WTC11 (cell line): ENCODE measurements around the gene ARHGAP35. TPM values are rescaled to one million over a fixed set of nuclear protein-coding genes. Genes with fewer than 3 reads are reported as not detected.

Experiments
- ATAC-seq: fragments of 200-7000 bp; cut with Tn5 transposase; 2 replicates; pipeline ENCODE4 v1.10.0; 2021; ENCODE audit warnings: mild to moderate bottlenecking, moderate library complexity
- CTCF ChIA-PET: fragments of 300-600 bp; sonication (Branson Sonifier 250); formaldehyde crosslinking; loops from one replicate; lab custom pipeline; 2021; ENCODE audit warnings: antibody characterized with exemption; lab: Charles Lee
- POLR2A ChIA-PET: fragments of 350-600 bp; sonication (Branson Sonifier 250); formaldehyde crosslinking; loops from one replicate; lab custom pipeline; 2021; ENCODE audit warnings: antibody characterized with exemption; lab: Charles Lee
- DNase-seq: peaks from one replicate; pipeline ENCODE4 v3.0.0; 2021; ENCODE audit warnings: low spot score
- H3K27ac Mint-ChIP-seq: 2 replicates; pipeline ENCODE4 v1.8.0; 2021; ENCODE audit warnings: mixed read lengths
- H3K27me3 Mint-ChIP-seq: 2 replicates; pipeline ENCODE4 v1.8.0; 2021; ENCODE audit warnings: low read depth, mild to moderate bottlenecking, moderate library complexity, mixed read lengths
- H3K36me3 Mint-ChIP-seq: 2 replicates; pipeline ENCODE4 v1.8.0; 2021; ENCODE audit warnings: mixed read lengths
- H3K4me1 Mint-ChIP-seq: 2 replicates; pipeline ENCODE4 v1.8.0; 2022; ENCODE audit warnings: mixed read lengths
- H3K4me3 Mint-ChIP-seq: 2 replicates; pipeline ENCODE4 v1.8.0; 2021; ENCODE audit warnings: mild to moderate bottlenecking, moderate library complexity, mixed read lengths
- H3K9me3 Mint-ChIP-seq: 2 replicates; pipeline ENCODE4 v1.8.0; 2021; ENCODE audit warnings: mixed read lengths
- CREM ChIP-seq: sonication (generic); formaldehyde crosslinking; IDR thresholded peaks from 2 replicates; pipeline ENCODE4 v1.8.1; 2022; ENCODE audit warnings: mild to moderate bottlenecking, missing genetic modification reagents, moderate library complexity
- ELF4 ChIP-seq: sonication (generic); formaldehyde crosslinking; IDR thresholded peaks from 2 replicates; pipeline ENCODE4 v1.8.1; 2022; ENCODE audit warnings: low read depth, mild to moderate bottlenecking, moderate library complexity, missing genetic modification reagents
- ESRRA ChIP-seq: sonication (generic); formaldehyde crosslinking; IDR thresholded peaks from 2 replicates; pipeline ENCODE4 v1.8.1; 2022; ENCODE audit warnings: mild to moderate bottlenecking, missing genetic modification reagents, borderline replicate concordance
- ETV6 ChIP-seq: sonication (generic); formaldehyde crosslinking; IDR thresholded peaks from 2 replicates; pipeline ENCODE4 v1.8.1; 2022; ENCODE audit warnings: mild to moderate bottlenecking, missing genetic modification reagents
- FOXP1 ChIP-seq: sonication (generic); formaldehyde crosslinking; IDR thresholded peaks from 2 replicates; pipeline ENCODE4 v1.8.0; 2022; ENCODE audit warnings: missing genetic modification reagents, mild to moderate bottlenecking, moderate library complexity, borderline replicate concordance
- JUN ChIP-seq: sonication (generic); formaldehyde crosslinking; IDR thresholded peaks from 2 replicates; pipeline ENCODE4 v1.8.0; 2023; ENCODE audit warnings: mild to moderate bottlenecking, missing genetic modification reagents
- KAT7 ChIP-seq: sonication (generic); formaldehyde crosslinking; IDR thresholded peaks from 2 replicates; pipeline ENCODE4 v1.8.1; 2023; ENCODE audit warnings: missing genetic modification reagents, mild to moderate bottlenecking, borderline replicate concordance
- NFYB ChIP-seq: sonication (generic); formaldehyde crosslinking; conservative IDR thresholded peaks from 2 replicates; pipeline ENCODE4 v1.8.0; 2022; ENCODE audit warnings: low read depth, missing genetic modification reagents
- NR1H2 ChIP-seq: sonication (generic); formaldehyde crosslinking; IDR thresholded peaks from 2 replicates; pipeline ENCODE4 v1.9.0; 2021; ENCODE audit warnings: mild to moderate bottlenecking, moderate library complexity, missing genetic modification reagents
- NR3C1 ChIP-seq: sonication (generic); formaldehyde crosslinking; conservative IDR thresholded peaks from 2 replicates; pipeline ENCODE4 v1.8.1; 2023; ENCODE audit warnings: low read depth, mild to moderate bottlenecking, missing genetic modification reagents
- SMAD3 ChIP-seq: sonication (generic); formaldehyde crosslinking; IDR thresholded peaks from 2 replicates; pipeline ENCODE4 v1.8.0; 2022; ENCODE audit warnings: missing genetic modification reagents, mild to moderate bottlenecking, borderline replicate concordance
- TP53 ChIP-seq: sonication (generic); formaldehyde crosslinking; IDR thresholded peaks from 2 replicates; pipeline ENCODE4 v1.8.1; 2023; ENCODE audit warnings: mild to moderate bottlenecking, missing genetic modification reagents
- ZNF121 ChIP-seq: sonication (generic); formaldehyde crosslinking; IDR thresholded peaks from 2 replicates; pipeline ENCODE4 v1.8.0; 2023; ENCODE audit warnings: missing genetic modification reagents
- ZNF671 ChIP-seq: fragments of 250-450 bp; sonication (Bioruptor Pico); IDR thresholded peaks from 2 replicates; pipeline ENCODE4 v1.8.0; 2021; ENCODE audit warnings: mild to moderate bottlenecking
- total RNA-seq: library from RNA; stranded (reverse); gene quantifications from 3 replicates; pipeline ENCODE4 v1.2.3, GENCODE V29; 2021
- TF ChIP-seq, protein P1 (sequence below): sonication (generic); formaldehyde crosslinking; IDR thresholded peaks from 2 replicates; pipeline ENCODE4 v1.8.1; 2023; ENCODE audit warnings: mild to moderate bottlenecking, missing genetic modification reagents, moderate library complexity
- TF ChIP-seq, protein P2 (sequence below): sonication (generic); formaldehyde crosslinking; IDR thresholded peaks from 2 replicates; pipeline ENCODE4 v1.8.0; 2022; ENCODE audit warnings: mild to moderate bottlenecking, missing genetic modification reagents
- TF ChIP-seq, protein P3 (sequence below): fragments of 200-600 bp; IDR thresholded peaks from 2 replicates; pipeline ENCODE4 v1.8.0; 2022; ENCODE audit warnings: antibody characterized with exemption
- TF ChIP-seq, protein P4 (sequence below): sonication (generic); formaldehyde crosslinking; IDR thresholded peaks from 2 replicates; pipeline ENCODE4 v1.8.1; 2023; ENCODE audit warnings: mild to moderate bottlenecking, missing genetic modification reagents
- TF ChIP-seq, protein P5 (sequence below): sonication (generic); formaldehyde crosslinking; IDR thresholded peaks from 2 replicates; pipeline ENCODE4 v1.8.0; 2022; ENCODE audit warnings: mild to moderate bottlenecking, missing genetic modification reagents
- TF ChIP-seq, protein P6 (sequence below): fragments of 250-450 bp; sonication (Bioruptor Pico); IDR thresholded peaks from 2 replicates; pipeline ENCODE4 v1.9.0; 2021; ENCODE audit warnings: mild to moderate bottlenecking

Gene ARHGAP35
- total RNA-seq, 1 experiment from 2014 or later: 56.3 TPM

DNA sequence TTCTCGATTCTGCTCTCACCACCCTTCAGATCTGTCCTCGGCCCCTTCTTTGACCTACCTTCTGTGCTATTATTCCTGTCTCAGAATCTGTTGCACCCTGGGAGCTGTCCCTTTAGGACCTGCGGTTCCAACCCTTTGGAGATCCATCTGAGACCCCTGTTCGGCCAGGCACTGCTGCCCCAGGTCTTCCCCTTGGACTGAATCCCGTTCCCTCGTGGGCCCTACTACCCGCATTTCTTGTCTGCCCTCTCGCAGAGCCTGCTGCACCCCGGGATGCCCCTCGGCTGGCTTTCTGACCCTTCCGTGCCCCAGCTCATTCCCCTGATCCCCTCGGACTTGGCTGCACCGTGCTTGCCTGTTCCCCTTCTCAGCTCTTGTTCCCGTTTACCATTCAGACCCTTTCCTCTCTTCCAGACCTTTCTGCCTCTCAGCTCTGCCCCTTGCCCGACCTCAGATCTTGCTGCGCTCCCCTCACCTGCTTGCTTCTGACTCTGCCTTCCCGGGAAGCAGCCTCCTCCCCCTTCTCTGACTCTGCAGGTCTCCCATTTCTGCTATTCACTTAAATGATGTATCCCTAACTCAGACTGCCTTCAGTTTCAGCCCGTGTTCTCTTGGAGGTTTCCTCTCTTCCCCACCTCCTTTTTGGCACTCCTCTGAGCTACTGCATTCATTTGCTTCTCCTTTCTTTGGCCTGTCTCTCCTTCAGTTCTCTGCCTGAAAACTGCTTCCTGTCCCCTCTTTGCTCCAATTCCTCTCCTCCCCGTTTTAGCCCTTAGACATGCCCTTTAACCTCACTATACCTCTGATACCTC, 1.1 kb downstream of the ARHGAP35 start:
- Mint-ChIP-seq H3K4me3 (no peak overlapping the region), H3K4me1 (peaks cover 6% of the 10 kb centered on the region), H3K36me3 (no peaks in the 10 kb centered on the region), H3K27me3 (no peaks in the 10 kb centered on the region), H3K9me3 (no peaks in the 10 kb centered on the region), H3K27ac (no peak overlapping the region)
- POLR2A ChIA-PET: interaction anchor here (0.5 to 1.6 kb wide), 4 partner anchors 12 to 95 kb away, joined by 3 to 5 read pairs (median 4); partner anchors contain the start of gene SLC1A5
- ATAC-seq (no peak), DNase-seq (peak; percentile 20)
- TF ChIP-seq ZNF121 (CRISPR knock-in tag): no peak
- peak; percentile 58; the same call in 1 of the 2 replicates for TF ChIP-seq ETV6 (CRISPR knock-in tag)
- CTCF ChIA-PET: interaction anchor here (0.7 to 3.8 kb wide), 4 partner anchors 22 to 151 kb away, joined by 3 to 22 read pairs (median 4); no protein-coding TSS in a partner anchor

DNA sequence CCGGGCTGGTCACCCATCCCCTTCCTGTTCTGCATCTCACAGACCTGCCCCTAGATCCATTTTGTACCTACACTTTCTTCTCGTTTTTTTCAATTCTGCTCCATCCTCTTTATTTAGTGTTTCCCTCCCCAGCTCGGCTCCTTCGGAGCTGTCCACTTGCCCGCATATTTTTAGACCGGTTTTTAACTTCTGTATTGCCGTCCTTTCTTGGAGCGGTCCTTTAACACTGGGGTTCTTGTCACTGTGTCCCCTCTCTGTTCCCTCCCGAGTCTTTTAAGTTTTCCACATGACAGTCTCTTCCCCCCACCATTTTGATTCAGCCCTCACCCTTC, 1.7 kb downstream of the ARHGAP35 start:
- H3K27ac Mint-ChIP-seq: no peak overlapping the region
- CTCF ChIA-PET: interaction anchor here (0.7 to 3.8 kb wide), 3 partner anchors 96 to 150 kb away, joined by 3 to 22 read pairs (median 3); no protein-coding TSS in a partner anchor
- ATAC-seq: no peak
- TF ChIP-seq, protein P1, sequence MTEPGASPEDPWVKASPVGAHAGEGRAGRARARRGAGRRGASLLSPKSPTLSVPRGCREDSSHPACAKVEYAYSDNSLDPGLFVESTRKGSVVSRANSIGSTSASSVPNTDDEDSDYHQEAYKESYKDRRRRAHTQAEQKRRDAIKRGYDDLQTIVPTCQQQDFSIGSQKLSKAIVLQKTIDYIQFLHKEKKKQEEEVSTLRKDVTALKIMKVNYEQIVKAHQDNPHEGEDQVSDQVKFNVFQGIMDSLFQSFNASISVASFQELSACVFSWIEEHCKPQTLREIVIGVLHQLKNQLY (CRISPR knock-in tag): no peak
- TF ChIP-seq, protein P2, sequence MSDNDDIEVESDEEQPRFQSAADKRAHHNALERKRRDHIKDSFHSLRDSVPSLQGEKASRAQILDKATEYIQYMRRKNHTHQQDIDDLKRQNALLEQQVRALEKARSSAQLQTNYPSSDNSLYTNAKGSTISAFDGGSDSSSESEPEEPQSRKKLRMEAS (CRISPR knock-in tag): no peak
- TF ChIP-seq NR3C1: no peak
- TF ChIP-seq JUN: no peak
- TF ChIP-seq, protein P3, sequence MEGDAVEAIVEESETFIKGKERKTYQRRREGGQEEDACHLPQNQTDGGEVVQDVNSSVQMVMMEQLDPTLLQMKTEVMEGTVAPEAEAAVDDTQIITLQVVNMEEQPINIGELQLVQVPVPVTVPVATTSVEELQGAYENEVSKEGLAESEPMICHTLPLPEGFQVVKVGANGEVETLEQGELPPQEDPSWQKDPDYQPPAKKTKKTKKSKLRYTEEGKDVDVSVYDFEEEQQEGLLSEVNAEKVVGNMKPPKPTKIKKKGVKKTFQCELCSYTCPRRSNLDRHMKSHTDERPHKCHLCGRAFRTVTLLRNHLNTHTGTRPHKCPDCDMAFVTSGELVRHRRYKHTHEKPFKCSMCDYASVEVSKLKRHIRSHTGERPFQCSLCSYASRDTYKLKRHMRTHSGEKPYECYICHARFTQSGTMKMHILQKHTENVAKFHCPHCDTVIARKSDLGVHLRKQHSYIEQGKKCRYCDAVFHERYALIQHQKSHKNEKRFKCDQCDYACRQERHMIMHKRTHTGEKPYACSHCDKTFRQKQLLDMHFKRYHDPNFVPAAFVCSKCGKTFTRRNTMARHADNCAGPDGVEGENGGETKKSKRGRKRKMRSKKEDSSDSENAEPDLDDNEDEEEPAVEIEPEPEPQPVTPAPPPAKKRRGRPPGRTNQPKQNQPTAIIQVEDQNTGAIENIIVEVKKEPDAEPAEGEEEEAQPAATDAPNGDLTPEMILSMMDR: no peak
- no peak for TF ChIP-seq TP53
- TF ChIP-seq, protein P4, sequence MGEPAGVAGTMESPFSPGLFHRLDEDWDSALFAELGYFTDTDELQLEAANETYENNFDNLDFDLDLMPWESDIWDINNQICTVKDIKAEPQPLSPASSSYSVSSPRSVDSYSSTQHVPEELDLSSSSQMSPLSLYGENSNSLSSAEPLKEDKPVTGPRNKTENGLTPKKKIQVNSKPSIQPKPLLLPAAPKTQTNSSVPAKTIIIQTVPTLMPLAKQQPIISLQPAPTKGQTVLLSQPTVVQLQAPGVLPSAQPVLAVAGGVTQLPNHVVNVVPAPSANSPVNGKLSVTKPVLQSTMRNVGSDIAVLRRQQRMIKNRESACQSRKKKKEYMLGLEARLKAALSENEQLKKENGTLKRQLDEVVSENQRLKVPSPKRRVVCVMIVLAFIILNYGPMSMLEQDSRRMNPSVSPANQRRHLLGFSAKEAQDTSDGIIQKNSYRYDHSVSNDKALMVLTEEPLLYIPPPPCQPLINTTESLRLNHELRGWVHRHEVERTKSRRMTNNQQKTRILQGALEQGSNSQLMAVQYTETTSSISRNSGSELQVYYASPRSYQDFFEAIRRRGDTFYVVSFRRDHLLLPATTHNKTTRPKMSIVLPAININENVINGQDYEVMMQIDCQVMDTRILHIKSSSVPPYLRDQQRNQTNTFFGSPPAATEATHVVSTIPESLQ: no peak
- TF ChIP-seq, protein P5, sequence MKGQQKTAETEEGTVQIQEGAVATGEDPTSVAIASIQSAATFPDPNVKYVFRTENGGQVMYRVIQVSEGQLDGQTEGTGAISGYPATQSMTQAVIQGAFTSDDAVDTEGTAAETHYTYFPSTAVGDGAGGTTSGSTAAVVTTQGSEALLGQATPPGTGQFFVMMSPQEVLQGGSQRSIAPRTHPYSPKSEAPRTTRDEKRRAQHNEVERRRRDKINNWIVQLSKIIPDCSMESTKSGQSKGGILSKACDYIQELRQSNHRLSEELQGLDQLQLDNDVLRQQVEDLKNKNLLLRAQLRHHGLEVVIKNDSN (CRISPR knock-in tag): no peak
- TF ChIP-seq, protein P6, sequence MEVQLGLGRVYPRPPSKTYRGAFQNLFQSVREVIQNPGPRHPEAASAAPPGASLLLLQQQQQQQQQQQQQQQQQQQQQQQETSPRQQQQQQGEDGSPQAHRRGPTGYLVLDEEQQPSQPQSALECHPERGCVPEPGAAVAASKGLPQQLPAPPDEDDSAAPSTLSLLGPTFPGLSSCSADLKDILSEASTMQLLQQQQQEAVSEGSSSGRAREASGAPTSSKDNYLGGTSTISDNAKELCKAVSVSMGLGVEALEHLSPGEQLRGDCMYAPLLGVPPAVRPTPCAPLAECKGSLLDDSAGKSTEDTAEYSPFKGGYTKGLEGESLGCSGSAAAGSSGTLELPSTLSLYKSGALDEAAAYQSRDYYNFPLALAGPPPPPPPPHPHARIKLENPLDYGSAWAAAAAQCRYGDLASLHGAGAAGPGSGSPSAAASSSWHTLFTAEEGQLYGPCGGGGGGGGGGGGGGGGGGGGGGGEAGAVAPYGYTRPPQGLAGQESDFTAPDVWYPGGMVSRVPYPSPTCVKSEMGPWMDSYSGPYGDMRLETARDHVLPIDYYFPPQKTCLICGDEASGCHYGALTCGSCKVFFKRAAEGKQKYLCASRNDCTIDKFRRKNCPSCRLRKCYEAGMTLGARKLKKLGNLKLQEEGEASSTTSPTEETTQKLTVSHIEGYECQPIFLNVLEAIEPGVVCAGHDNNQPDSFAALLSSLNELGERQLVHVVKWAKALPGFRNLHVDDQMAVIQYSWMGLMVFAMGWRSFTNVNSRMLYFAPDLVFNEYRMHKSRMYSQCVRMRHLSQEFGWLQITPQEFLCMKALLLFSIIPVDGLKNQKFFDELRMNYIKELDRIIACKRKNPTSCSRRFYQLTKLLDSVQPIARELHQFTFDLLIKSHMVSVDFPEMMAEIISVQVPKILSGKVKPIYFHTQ (CRISPR knock-in tag): no peak
- no peak for TF ChIP-seq ESRRA (CRISPR knock-in tag)
- TF ChIP-seq SMAD3 (CRISPR knock-in tag): no peak
- TF ChIP-seq NFYB (CRISPR knock-in tag): no peak
- no peak for TF ChIP-seq FOXP1 (CRISPR knock-in tag)
- TF ChIP-seq NR1H2 (CRISPR knock-in tag): no peak
- no peak for TF ChIP-seq CREM (CRISPR knock-in tag)
- TF ChIP-seq ELF4 (CRISPR knock-in tag): no peak
- no peak for TF ChIP-seq ZNF671 (CRISPR knock-in tag)
- no peak for TF ChIP-seq KAT7 (CRISPR knock-in tag)
- TF ChIP-seq, all 79 proteins: peak for 0
- H3K4me1 Mint-ChIP-seq: peaks cover 6% of the 10 kb centered on the region
- no peaks in the 10 kb centered on the region for H3K27me3 Mint-ChIP-seq
- no peaks in the 10 kb centered on the region for H3K36me3 Mint-ChIP-seq
- DNase-seq: no peak
- H3K4me3 Mint-ChIP-seq: no peak overlapping the region
- no peaks in the 10 kb centered on the region for H3K9me3 Mint-ChIP-seq
- POLR2A ChIA-PET: interaction anchor here (1.6 kb wide), 1 partner anchor 11 kb away, joined by 5 read pairs; no protein-coding TSS in a partner anchor
